HG02870 (cell line): ENCODE measurements around the gene CHRM1.

Experiments used
- ATAC-seq: cut with Tn5 transposase; IDR thresholded peaks from one replicate; pipeline ENCODE4 v1.9.1; 2021; ENCODE audit warnings: mild to moderate bottlenecking, moderate library complexity; ENCODE audit not compliant: unreplicated experiment

CHRM1 gene

GRCh38 chr11:62905927-62906531 lies 15.1 kb downstream of the CHRM1 start:
- ATAC-seq, result no peak

- no peak for ATAC-seq
Observed at GRCh38 chr11:62905296-62905695, 15.9 kb downstream of the CHRM1 start.

- ATAC-seq, result no peak
Observed at GRCh38 chr11:62902932-62903331, 18.2 kb downstream of the CHRM1 start.

- no peak for ATAC-seq
Observed at GRCh38 chr11:62898027-62898426, 23.1 kb downstream of the CHRM1 start.

- ATAC-seq, result no peak
Observed at GRCh38 chr11:62897311-62897710, 23.9 kb downstream of the CHRM1 start.

GRCh38 chr11:62896049-62896448 lies 25.1 kb downstream of the CHRM1 start:
- ATAC-seq, result no peak

DNA sequence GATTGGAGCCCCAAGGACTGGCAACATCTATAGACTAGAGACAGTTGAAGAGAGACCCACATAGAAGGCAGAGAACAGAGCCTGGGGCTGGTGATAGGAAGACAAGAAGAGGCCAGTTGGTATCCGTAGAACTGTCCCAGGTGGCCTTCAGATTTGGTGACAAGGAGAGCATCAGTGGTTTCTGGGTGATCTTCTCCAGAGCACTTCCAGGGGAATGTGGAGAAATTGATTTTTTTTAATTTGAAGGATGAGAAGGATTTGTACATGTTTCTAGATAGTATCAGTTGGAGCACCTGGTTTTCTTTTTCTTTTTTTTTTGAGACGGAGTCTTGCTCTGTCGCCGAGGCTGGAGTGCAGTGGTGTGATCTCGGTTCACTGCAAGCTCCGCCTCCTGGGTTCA lies 25.7 kb downstream of the CHRM1 start:
- ATAC-seq, result no peak

DNA sequence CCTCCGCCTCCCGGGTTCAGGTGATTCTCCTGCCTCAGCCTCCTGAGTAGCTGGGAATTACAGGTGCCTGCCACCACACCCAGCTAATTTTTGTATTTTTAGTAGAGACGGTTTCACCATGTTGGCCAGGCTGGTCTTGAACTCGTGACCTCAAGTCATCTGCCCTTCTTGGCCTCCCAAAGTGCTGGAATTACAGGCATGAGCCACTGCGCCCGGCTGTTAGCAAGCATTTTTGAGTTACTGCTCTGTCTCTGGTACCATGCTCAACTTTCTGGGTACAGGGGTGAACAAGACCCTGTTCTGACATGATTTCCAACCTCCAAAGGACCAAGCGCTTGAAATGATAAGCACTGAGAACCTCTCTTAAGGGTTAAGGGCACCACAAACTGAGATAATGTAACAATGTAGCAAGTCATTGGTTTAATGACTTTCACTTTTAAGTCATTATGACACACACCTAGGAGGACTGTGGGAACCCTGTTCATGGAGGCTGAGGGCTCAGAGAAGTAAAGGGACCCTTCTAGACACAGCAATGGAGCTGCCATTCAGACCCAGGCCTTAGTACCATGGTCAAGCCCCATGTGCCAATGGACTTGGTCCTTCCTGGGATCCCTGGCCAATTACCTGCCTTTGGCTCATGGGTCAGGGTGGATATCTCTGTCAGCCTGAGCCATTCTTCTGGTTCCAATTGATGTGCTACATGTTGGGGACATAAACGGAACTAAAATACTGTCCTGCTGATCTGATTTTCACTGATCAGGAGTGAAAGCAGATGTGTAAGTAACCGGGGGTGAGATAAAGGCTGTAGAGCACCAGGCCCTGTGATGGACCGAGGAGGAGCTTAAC lies 28.9 kb downstream of the CHRM1 start:
- ATAC-seq, result no peak

GRCh38 chr11:62889484-62890437 lies 31.4 kb downstream of the CHRM1 start:
- ATAC-seq, result no peak

- no peak for ATAC-seq
Observed at GRCh38 chr11:62889126-62889483, 32.1 kb downstream of the CHRM1 start.

GRCh38 chr11:62888406-62888805 lies 32.8 kb downstream of the CHRM1 start:
- no peak for ATAC-seq

DNA sequence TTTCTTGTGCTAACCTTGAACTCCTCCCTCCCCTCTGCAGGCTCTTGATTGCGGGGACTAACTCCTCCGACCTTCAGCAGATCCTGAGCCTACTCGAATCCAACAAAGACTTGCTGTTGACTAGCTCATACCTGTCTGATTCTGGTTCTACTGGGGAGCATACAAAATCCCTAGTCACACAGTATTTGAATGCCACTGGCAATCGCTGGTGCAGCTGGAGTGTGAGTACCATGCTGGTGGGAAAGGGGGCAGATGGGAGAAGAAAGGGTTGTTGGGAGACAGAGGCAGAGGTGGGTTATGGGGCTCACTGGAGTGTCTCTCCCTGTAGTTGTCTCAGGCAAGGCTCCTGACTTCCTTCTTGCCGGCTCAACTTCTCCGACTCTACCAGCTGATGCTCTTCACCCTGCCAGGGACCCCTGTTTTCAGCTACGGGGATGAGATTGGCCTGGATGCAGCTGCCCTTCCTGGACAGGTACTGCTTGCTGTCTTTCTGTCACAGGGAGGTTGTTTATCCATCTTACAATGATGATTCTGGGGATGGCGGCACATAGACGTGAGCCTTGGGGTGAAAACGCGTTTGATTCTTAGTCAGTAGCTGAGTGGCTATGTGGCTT lies 35.9 kb downstream of the CHRM1 start:
- no peak for ATAC-seq

DNA sequence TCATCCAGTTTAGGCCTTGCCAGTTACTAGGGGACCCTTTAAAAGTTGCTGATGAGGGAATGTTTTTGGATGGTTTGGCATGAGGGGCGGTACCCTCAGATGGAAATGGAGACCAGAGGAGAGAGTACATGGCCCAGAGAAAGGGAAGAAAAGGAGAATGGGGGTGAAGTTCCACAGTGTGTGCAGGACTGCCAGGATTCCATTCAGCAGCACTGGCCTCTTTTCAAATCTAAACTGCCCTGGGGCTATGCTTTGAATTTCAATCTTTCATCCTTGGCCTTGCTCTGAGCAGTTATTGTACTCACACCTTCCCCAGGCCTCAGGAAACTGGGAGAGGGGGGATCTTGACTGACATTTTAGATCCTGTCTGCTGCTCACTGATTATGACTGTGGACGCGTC lies 37.5 kb downstream of the CHRM1 start:
- ATAC-seq, result no peak

DNA sequence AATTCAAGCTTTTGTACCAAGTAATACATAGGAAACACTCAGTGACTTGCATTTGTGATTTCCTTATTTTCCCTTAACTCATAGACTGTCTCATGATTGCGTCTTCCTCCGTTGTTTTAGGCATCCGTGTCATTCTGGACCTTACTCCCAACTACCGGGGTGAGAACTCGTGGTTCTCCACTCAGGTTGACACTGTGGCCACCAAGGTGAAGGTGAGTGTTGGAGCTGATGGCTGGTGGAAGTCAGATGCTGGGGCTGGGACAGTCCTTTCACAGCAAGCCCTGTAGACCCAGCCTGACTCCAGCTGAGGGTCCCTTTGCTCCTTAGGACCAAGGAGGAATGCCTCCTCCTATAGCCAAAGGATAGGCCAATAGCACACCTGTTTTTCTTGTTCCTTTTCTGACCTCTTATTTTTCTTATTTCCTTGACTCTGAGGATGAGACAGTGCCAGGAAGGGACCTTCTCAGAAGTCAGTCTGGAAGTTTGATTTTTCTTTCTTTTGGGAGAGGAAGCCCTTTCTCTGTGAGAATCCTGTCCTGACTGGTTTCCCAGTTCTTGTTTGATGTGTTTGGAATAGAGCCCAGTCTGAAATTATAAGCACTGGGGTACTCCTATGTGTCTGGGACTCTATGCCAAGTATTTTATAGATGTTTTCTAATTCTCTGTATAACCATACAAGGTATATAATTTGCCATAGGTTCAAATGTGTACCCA lies 38.2 kb downstream of the CHRM1 start:
- ATAC-seq, result no peak

DNA sequence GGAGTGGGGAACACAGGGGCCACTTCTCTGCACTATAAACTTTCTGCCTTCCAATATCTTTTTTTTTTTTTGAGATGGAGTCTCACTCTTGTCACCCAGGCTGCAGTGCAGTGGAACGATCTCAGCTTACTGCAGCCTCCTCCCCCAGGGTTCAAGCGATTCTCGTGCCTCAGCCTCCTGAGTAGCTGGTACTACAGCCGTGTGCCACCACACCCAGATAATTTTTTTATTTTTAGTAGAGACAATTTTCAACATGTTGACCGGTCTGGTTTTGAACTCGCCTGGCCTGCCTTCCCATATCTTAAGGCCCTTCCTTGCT lies 38.8 kb downstream of the CHRM1 start:
- ATAC-seq, result no peak

DNA sequence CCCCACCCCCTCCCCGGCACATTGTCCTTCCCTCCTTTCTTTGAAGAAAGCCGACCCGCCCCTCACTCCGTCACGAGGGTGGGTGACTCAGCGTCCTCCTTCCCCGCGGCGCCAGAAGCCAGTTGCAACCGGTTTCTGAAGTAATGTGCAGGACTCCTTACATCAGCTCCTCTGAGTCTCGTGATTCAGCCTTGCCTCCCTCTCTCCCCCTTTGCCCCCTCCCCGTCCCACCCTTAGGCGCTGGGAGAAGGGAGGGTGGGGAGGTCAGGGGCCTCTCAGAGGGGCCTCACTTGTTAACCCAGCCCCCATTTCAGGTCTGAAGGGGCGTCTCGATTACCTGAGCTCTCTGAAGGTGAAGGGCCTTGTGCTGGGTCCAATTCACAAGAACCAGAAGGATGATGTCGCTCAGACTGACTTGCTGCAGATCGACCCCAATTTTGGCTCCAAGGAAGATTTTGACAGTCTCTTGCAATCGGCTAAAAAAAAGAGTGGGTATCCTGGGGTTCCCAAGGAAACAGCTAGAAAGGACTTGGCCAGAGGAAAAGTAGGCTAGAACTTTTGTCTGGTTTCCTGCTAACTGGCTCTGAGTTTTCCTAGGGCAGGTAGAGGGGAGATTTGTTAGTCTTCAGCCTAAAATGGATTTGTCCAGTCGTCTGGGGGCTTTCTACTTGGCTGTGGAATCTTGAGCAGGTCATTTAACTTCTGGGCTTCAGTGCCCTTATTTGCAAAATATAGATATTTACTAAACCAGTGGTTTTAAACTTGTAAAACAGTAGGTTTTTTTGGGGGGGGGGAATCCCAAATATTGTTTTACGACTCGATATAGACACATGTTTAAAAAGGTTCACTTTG lies 39.4 kb downstream of the CHRM1 start:
- ATAC-seq, result peak; percentile 39

GRCh38 chr11:62880803-62881578 lies 40.2 kb downstream of the CHRM1 start, which contains the start of gene SLC3A2:
TSS of gene SLC3A2 (plus strand) at chr11:62880896. CDS start at chr11:62881024, 128 bp downstream.
- peak; percentile 65 for ATAC-seq

- peak; percentile 31 for ATAC-seq
Observed at GRCh38 chr11:62880231-62880802, 40.8 kb downstream of the CHRM1 start.
